HG03457 (cell line): ENCODE measurements around the gene ABCG1.

ENCODE experiments used
- ATAC-seq: cut with Tn5 transposase; IDR thresholded peaks from one replicate; pipeline ENCODE4 v1.9.1; 2021; ENCODE audit warnings: moderate number of reproducible peaks; ENCODE audit not compliant: unreplicated experiment

ABCG1 gene

GRCh38 chr21:42303443-42303842 lies 84.5 kb downstream of the ABCG1 start:
- no peak for ATAC-seq

GRCh38 chr21:42304556-42305454 lies 85.9 kb downstream of the ABCG1 start:
- ATAC-seq = no peak

- no peak for ATAC-seq
These were observed 86.8 kb downstream of the ABCG1 start for GRCh38 chr21:42305707-42306147.

GRCh38 chr21:42306366-42307035 lies 87.6 kb downstream of the ABCG1 start:
- no peak for ATAC-seq

GRCh38 chr21:42307106-42307505 lies 88.2 kb downstream of the ABCG1 start:
- no peak for ATAC-seq

- no peak for ATAC-seq
These were observed 89.4 kb downstream of the ABCG1 start for GRCh38 chr21:42308161-42308913.

GRCh38 chr21:42308914-42309752 lies 90.2 kb downstream of the ABCG1 start:
- no peak for ATAC-seq

- no peak for ATAC-seq
These were observed 90.8 kb downstream of the ABCG1 start for GRCh38 chr21:42309753-42310213.

- no peak for ATAC-seq
These were observed 91.6 kb downstream of the ABCG1 start for GRCh38 chr21:42310411-42311001.

GRCh38 chr21:42311160-42311559 lies 92.2 kb downstream of the ABCG1 start:
- no peak for ATAC-seq

- ATAC-seq = no peak
These were observed 93.1 kb downstream of the ABCG1 start for GRCh38 chr21:42311816-42312625.

- ATAC-seq = no peak
These were observed 93.7 kb downstream of the ABCG1 start for GRCh38 chr21:42312626-42313104.

- no peak for ATAC-seq
These were observed 94.6 kb downstream of the ABCG1 start for GRCh38 chr21:42313501-42313969.

- no peak for ATAC-seq
These were observed 95.8 kb downstream of the ABCG1 start for GRCh38 chr21:42314616-42315295.

- no peak for ATAC-seq
These were observed 96.5 kb downstream of the ABCG1 start, which contains the start of gene TFF3 for GRCh38 chr21:42315296-42315891. Gene TFF3, minus strand, starts transcription at chr21:42315409. Its CDS starts 35 bp downstream, at chr21:42315374.

GRCh38 chr21:42316891-42317290 lies 98.0 kb downstream of the ABCG1 start:
- no peak for ATAC-seq

- ATAC-seq = no peak
These were observed 98.4 kb downstream of the ABCG1 start for GRCh38 chr21:42317341-42317741.
